Stimulated activated CD8-positive, alpha-beta memory T cell treated with anti-CD3 and anti-CD28 coated beads, Interleukin-12 subunit alpha, Interleukin-12 subunit beta, amount 100 ng/mL, for 24 hours (primary cell): ENCODE measurements around the gene LDB3.

Source experiments
- DNase-seq: peaks from one replicate; pipeline ENCODE4 v3.0.0-alpha.2; 2020; ENCODE audit errors: extremely low read depth

The LDB3 gene

GRCh38 chr10:86685893-86686632 lies 17.8 kb downstream of the LDB3 start:
- no peak for DNase-seq

- DNase-seq: no peak
Measured at GRCh38 chr10:86686972-86687371, 18.7 kb downstream of the LDB3 start.

GRCh38 chr10:86687750-86688149 lies 19.4 kb downstream of the LDB3 start:
- DNase-seq: no peak

- DNase-seq: no peak
Measured at GRCh38 chr10:86688398-86688921, 20.1 kb downstream of the LDB3 start.

- DNase-seq: no peak
Measured at GRCh38 chr10:86689146-86689545, 20.8 kb downstream of the LDB3 start.

GRCh38 chr10:86690231-86690630 lies 21.9 kb downstream of the LDB3 start:
- no peak for DNase-seq

GRCh38 chr10:86690657-86691084 lies 22.4 kb downstream of the LDB3 start:
- no peak for DNase-seq

GRCh38 chr10:86691333-86692022 lies 23.2 kb downstream of the LDB3 start:
- DNase-seq: no peak

GRCh38 chr10:86692023-86692514 lies 23.8 kb downstream of the LDB3 start:
- no peak for DNase-seq

- no peak for DNase-seq
Measured at GRCh38 chr10:86692664-86693063, 24.4 kb downstream of the LDB3 start.

- no peak for DNase-seq
Measured at GRCh38 chr10:86693275-86693674, 25.0 kb downstream of the LDB3 start.

- DNase-seq: no peak
Measured at GRCh38 chr10:86693721-86694369, 25.5 kb downstream of the LDB3 start.

GRCh38 chr10:86698207-86698940 lies 30.1 kb downstream of the LDB3 start:
- DNase-seq: no peak

- no peak for DNase-seq
Measured at GRCh38 chr10:86699125-86699524, 30.8 kb downstream of the LDB3 start.

- DNase-seq: no peak
Measured at GRCh38 chr10:86699541-86699940, 31.2 kb downstream of the LDB3 start.

GRCh38 chr10:86699991-86700840 lies 31.9 kb downstream of the LDB3 start:
- DNase-seq: no peak

- DNase-seq: no peak
Measured at GRCh38 chr10:86700851-86701617, 32.7 kb downstream of the LDB3 start.

- DNase-seq: no peak
Measured at GRCh38 chr10:86703176-86703575, 34.9 kb downstream of the LDB3 start.

- DNase-seq: no peak
Measured at GRCh38 chr10:86705139-86705538, 36.8 kb downstream of the LDB3 start.

- DNase-seq: no peak
Measured at GRCh38 chr10:86705905-86706304, 37.6 kb downstream of the LDB3 start.
